CD4-positive, CD25-positive, alpha-beta regulatory T cell (primary cell): ENCODE results near the gene WBP1L. TPM values are rescaled to one million over a fixed set of nuclear protein-coding genes. Genes with fewer than 3 reads are reported as not detected.
A peak's percentile ranks its signal among the peaks of the same experiment; 100 is the strongest.

Source experiments
- ATAC-seq, 2 donors: fragments of 150-1000 bp; cut with Tn5 transposase; one replicate each; pipeline ENCODE4 v1.10.0; 2021; ENCODE audit warnings: low read depth in 2 of 2, moderate number of reproducible peaks in 2 of 2, moderate library complexity in 1 of 2
- DNase-seq, 3 donors: peaks; one replicate each; pipeline versions ENCODE4 v3.0.0 to v3.0.0-alpha.2; 2012 to 2022; ENCODE audit warnings: mixed read lengths in 1 of 3
- H3K27ac ChIP-seq: one replicate; pipeline ENCODE4 v1.7.0; 2013; ENCODE audit warnings: mild to moderate bottlenecking, low read length; ENCODE audit not compliant: insufficient read depth, poor library complexity, severe bottlenecking
- H3K27me3 ChIP-seq: one replicate; pipeline ENCODE4 v1.7.0; 2013; ENCODE audit warnings: low read length; ENCODE audit not compliant: control insufficient read depth, insufficient read depth
- H3K36me3 ChIP-seq: one replicate; pipeline ENCODE4 v1.7.0; 2013; ENCODE audit warnings: mild to moderate bottlenecking, low read length, moderate library complexity; ENCODE audit not compliant: control insufficient read depth, insufficient read depth
- H3K4me1 ChIP-seq: 2 replicates; pipeline ENCODE4 v1.7.0; 2013; ENCODE audit warnings: mild to moderate bottlenecking, low read length; ENCODE audit not compliant: insufficient read depth, control insufficient read depth, poor library complexity, severe bottlenecking
- H3K4me3 ChIP-seq: one replicate; pipeline ENCODE4 v1.7.0; 2013; ENCODE audit warnings: low read depth, mild to moderate bottlenecking, low read length, moderate library complexity
- H3K9me3 ChIP-seq, 2 experiments: 1 replicate in 1 of 2; 2 replicates in 1 of 2; pipeline ENCODE4 v1.7.0; 2013; ENCODE audit warnings: low read length in 2 of 2, mild to moderate bottlenecking in 1 of 2, moderate library complexity in 1 of 2; ENCODE audit not compliant: control insufficient read depth in 2 of 2
- H3K27ac Mint-ChIP-seq, 3 donors: one replicate each; pipeline ENCODE4 v1.8.0; 2020 to 2022; ENCODE audit warnings: mild to moderate bottlenecking in 3 of 3, mixed read lengths in 3 of 3, moderate library complexity in 2 of 3
- H3K27me3 Mint-ChIP-seq: one replicate; pipeline ENCODE4 v1.8.0; 2022; ENCODE audit warnings: mild to moderate bottlenecking, mixed read lengths
- H3K36me3 Mint-ChIP-seq: one replicate; pipeline ENCODE4 v1.8.0; 2020; ENCODE audit warnings: mixed read lengths
- H3K4me1 Mint-ChIP-seq, 4 donors: one replicate each; pipeline ENCODE4 v1.8.0; 2020 to 2022; ENCODE audit warnings: mixed read lengths in 4 of 4, mild to moderate bottlenecking in 1 of 4
- H3K4me3 Mint-ChIP-seq, 4 donors: one replicate each; pipeline ENCODE4 v1.8.0; 2020 to 2022; ENCODE audit warnings: mild to moderate bottlenecking in 4 of 4, mixed read lengths in 4 of 4, moderate library complexity in 3 of 4
- H3K9me3 Mint-ChIP-seq, 7 donors: one replicate each; pipeline ENCODE4 v1.8.0; 2020 to 2022; ENCODE audit warnings: mixed read lengths in 7 of 7, mild to moderate bottlenecking in 3 of 7, moderate library complexity in 2 of 7
- polyA plus RNA-seq, 4 donors: library from polyadenylated mRNA; unstranded; fragments of 300-500 nt; fragmentation: Illumina TruSeq; gene quantifications; one replicate each; pipeline ENCODE4 v1.2.3, GENCODE V29; 2021
- total RNA-seq: library from RNA; stranded (reverse); gene quantifications from one replicate; pipeline ENCODE4 v1.2.3, GENCODE V29; 2022

The WBP1L gene
- total and polyA plus RNA-seq, 5 donors from 2014 or later, result 26.9 to 38.5 (median 28.2) TPM

DNA sequence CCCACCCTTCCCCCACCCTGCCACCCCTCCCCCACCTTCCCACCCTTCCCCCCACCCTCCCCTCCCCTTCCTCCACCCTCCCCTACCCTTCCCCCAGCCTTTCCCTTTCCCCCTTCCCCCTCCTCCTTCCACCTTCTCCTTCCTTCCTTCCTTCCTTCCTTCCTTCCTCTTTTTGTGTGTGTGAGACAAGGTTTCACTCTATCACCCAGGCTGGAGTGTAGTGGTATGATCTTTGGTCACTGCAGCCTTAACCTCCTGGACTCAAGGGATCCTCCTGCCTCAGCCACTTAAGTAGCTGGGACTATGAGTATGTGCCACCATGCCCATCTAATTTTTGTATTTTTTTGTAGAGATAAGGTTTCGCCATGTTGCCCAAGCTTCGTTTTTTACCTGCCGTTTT, 58.2 kb downstream of the WBP1L start:
- peaks cover 5% of the 10 kb centered on the region for H3K4me1 ChIP-seq
- Mint-ChIP-seq H3K36me3 (peaks cover 28% of the 10 kb centered on the region), H3K9me3 (peaks cover 0 to 2% (median 0%) of the 10 kb centered on the region in 7 donors), H3K4me3 (no peak overlapping the region), H3K27me3 (no peaks in the 10 kb centered on the region), H3K4me1 (peaks cover 2 to 49% (median 23%) of the 10 kb centered on the region in 4 donors), H3K27ac (peak overlapping the region; percentile 32 to 89 (median 88))
- H3K27me3 ChIP-seq, result no peaks in the 10 kb centered on the region
- ATAC-seq (no peak), DNase-seq (no peak)
- H3K36me3 ChIP-seq, result peaks cover 55% of the 10 kb centered on the region
- no peak overlapping the region for H3K4me3 ChIP-seq
- no peak overlapping the region for H3K27ac ChIP-seq
- H3K9me3 ChIP-seq, result no peaks in the 10 kb centered on the region

GRCh38 chr10:102802920-102803534, 59.3 kb downstream of the WBP1L start:
- peaks cover 28% of the 10 kb centered on the region for H3K36me3 Mint-ChIP-seq
- no peak overlapping the region for H3K4me3 Mint-ChIP-seq
- DNase-seq (no peak), ATAC-seq (peak; percentile 22 to 45)
- peaks cover 4% of the 10 kb centered on the region for H3K4me1 ChIP-seq
- H3K4me3 ChIP-seq, result no peak overlapping the region
- peak overlapping the region; percentile 85 to 89 (median 88) for H3K27ac Mint-ChIP-seq
- H3K9me3 Mint-ChIP-seq, result peaks cover 0 to 2% (median 0%) of the 10 kb centered on the region in 7 donors
- no peaks in the 10 kb centered on the region for H3K27me3 ChIP-seq
- H3K9me3 ChIP-seq, result no peaks in the 10 kb centered on the region
- no peak overlapping the region for H3K27ac ChIP-seq
- H3K4me1 Mint-ChIP-seq, result peaks cover 0 to 40% (median 21%) of the 10 kb centered on the region in 4 donors
- H3K36me3 ChIP-seq, result peaks cover 51% of the 10 kb centered on the region
- no peaks in the 10 kb centered on the region for H3K27me3 Mint-ChIP-seq

- Mint-ChIP-seq H3K27me3 (no peaks in the 10 kb centered on the region), H3K4me1 (peaks cover 0 to 44% (median 23%) of the 10 kb centered on the region in 4 donors), H3K4me3 (no peak overlapping the region), H3K36me3 (peaks cover 32% of the 10 kb centered on the region), H3K27ac (peak overlapping the region in 2 of 3 donors; percentile 70 to 78), H3K9me3 (peaks cover 0 to 2% (median 0%) of the 10 kb centered on the region in 7 donors)
- no peaks in the 10 kb centered on the region for H3K9me3 ChIP-seq
- DNase-seq (no peak), ATAC-seq (no peak)
- H3K36me3 ChIP-seq, result peaks cover 44% of the 10 kb centered on the region
- H3K27ac ChIP-seq, result peak overlapping the region; percentile 17
- H3K4me3 ChIP-seq, result no peak overlapping the region
- H3K27me3 ChIP-seq, result no peaks in the 10 kb centered on the region
- H3K4me1 ChIP-seq, result peaks cover 4% of the 10 kb centered on the region
These were observed 60.8 kb downstream of the WBP1L start for GRCh38 chr10:102804382-102805055.

DNA sequence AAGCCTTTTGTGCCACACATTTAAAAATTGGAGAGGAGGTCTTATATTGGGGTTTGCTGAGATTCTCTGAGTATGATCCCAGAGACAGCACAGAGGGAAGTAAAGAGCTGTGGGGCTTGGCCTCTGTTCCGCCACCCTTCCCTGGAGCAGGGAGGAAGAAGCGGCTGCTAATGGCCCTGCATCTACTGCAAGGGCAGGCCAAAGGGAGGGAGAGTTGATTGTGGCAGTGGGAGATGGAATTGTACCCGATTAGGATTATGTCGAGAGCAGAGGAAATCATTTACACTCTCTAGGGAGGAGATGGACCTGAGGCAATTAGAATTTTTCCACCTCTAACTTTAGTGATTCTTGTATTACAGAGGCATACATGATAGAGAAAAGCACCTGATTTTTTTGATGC, 64.6 kb downstream of the WBP1L start:
- no peaks in the 10 kb centered on the region for H3K4me1 ChIP-seq
- Mint-ChIP-seq H3K4me3 (no peak overlapping the region), H3K4me1 (peaks cover 0 to 20% (median 13%) of the 10 kb centered on the region in 4 donors), H3K27me3 (no peaks in the 10 kb centered on the region), H3K36me3 (peaks cover 25% of the 10 kb centered on the region), H3K27ac (peak overlapping the region in 2 of 3 donors; percentile 26 to 79), H3K9me3 (peaks cover 0 to 2% (median 0%) of the 10 kb centered on the region in 7 donors)
- H3K4me3 ChIP-seq, result no peak overlapping the region
- no peaks in the 10 kb centered on the region for H3K9me3 ChIP-seq
- no peak overlapping the region for H3K27ac ChIP-seq
- H3K27me3 ChIP-seq, result no peaks in the 10 kb centered on the region
- no peak for ATAC-seq
- H3K36me3 ChIP-seq, result peaks cover 50% of the 10 kb centered on the region
- DNase-seq, result no peak

DNA sequence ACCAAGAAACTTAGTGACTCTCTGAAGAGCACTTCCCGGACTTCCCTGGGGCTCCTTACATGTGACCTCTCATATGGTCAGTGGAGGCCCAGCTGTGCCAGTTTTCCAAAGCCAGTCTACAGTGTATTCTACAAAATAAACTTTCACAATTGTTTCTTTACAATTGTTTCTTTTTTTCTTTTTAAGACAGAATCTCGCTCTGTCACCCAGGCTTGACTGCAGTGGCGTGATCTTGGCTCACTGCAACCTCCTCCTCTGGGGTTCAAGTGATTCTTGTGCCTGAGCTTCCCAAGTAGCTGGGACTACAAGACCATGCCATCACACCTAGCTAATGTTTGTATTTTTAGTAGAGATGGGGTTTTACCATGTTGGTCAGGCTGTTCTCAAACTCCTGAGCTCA, 67.6 kb downstream of the WBP1L start:
- Histone ChIP-seq H3K27me3 (no peaks in the 10 kb centered on the region), H3K27ac (no peak overlapping the region), H3K36me3 (peaks cover 72% of the 10 kb centered on the region), H3K9me3 (no peaks in the 10 kb centered on the region), H3K4me3 (no peak overlapping the region), H3K4me1 (no peaks in the 10 kb centered on the region)
- ATAC-seq (no peak), DNase-seq (no peak)
- H3K36me3 Mint-ChIP-seq, result peaks cover 17% of the 10 kb centered on the region
- peaks cover 0 to 15% (median 10%) of the 10 kb centered on the region in 4 donors for H3K4me1 Mint-ChIP-seq
- no peak overlapping the region for H3K4me3 Mint-ChIP-seq
- no peaks in the 10 kb centered on the region for H3K27me3 Mint-ChIP-seq
- H3K9me3 Mint-ChIP-seq, result no peaks in the 10 kb centered on the region
- H3K27ac Mint-ChIP-seq, result no peak overlapping the region

DNA sequence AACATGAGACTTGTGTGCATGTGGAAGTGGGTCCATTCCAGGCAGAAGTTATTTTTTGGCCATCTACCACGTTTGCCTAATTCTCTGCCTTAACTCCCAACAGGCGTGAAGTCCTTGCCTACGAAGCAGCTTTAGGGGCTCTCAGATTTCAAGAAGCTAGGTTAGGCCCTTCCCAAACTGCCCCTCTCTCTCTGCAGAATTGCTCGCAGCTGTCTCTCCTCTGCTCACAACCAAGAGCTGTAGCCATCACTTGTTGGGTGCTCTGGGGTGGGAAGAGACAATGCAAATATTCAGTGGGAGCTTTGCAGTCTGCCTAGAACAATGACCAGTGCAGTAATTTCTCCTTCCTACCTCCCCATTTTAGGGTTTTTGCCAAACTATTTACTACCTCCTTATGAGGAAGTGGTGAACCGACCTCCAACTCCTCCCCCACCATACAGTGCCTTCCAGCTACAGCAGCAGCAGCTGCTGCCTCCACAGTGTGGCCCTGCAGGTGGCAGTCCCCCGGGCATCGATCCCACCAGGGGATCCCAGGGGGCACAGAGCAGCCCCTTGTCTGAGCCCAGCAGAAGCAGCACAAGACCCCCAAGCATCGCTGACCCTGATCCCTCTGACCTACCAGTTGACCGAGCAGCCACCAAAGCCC, 68.6 kb downstream of the WBP1L start:
- Histone ChIP-seq H3K27me3 (no peaks in the 10 kb centered on the region), H3K4me1 (no peaks in the 10 kb centered on the region), H3K9me3 (no peaks in the 10 kb centered on the region), H3K4me3 (no peak overlapping the region), H3K36me3 (peaks cover 68% of the 10 kb centered on the region), H3K27ac (peak overlapping the region; percentile 44)
- H3K27ac Mint-ChIP-seq, result peak overlapping the region; percentile 67 to 88 (median 87)
- peaks cover 17% of the 10 kb centered on the region for H3K36me3 Mint-ChIP-seq
- no peaks in the 10 kb centered on the region for H3K9me3 Mint-ChIP-seq
- peak; percentile 46 to 65 for ATAC-seq
- no peak overlapping the region for H3K4me3 Mint-ChIP-seq
- peak in 1 of 3 donors; percentile 68 for DNase-seq
- H3K4me1 Mint-ChIP-seq, result peaks cover 0 to 14% (median 8%) of the 10 kb centered on the region in 4 donors
- no peaks in the 10 kb centered on the region for H3K27me3 Mint-ChIP-seq

DNA sequence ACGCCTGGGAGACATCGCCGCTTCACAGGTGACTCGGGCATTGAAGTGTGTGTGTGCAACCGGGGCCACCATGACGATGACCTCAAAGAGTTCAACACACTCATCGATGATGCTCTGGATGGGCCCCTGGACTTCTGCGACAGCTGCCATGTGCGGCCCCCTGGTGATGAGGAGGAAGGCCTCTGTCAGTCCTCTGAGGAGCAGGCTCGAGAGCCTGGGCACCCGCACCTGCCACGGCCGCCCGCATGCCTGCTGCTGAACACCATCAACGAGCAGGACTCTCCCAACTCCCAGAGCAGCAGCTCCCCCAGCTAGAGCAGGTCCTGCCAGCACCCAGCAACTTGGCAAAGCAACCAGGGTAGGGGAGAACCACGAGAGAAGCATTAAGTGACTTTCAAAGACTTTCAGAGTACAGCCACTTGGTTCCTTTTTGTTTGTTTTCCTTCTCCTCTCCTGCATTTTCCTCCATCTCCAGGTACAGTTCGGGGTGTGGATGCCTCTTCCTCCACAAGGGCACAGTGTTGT, 69.3 kb downstream of the WBP1L start:
- H3K27ac ChIP-seq, result no peak overlapping the region
- no peaks in the 10 kb centered on the region for H3K9me3 Mint-ChIP-seq
- no peak overlapping the region for H3K4me3 ChIP-seq
- peaks cover 68% of the 10 kb centered on the region for H3K36me3 ChIP-seq
- no peaks in the 10 kb centered on the region for H3K27me3 ChIP-seq
- peaks cover 0 to 14% (median 8%) of the 10 kb centered on the region in 4 donors for H3K4me1 Mint-ChIP-seq
- H3K27me3 Mint-ChIP-seq, result no peaks in the 10 kb centered on the region
- H3K36me3 Mint-ChIP-seq, result peaks cover 17% of the 10 kb centered on the region
- peak overlapping the region in 1 of 3 donors; percentile 37 for H3K27ac Mint-ChIP-seq
- H3K4me3 Mint-ChIP-seq, result no peak overlapping the region
- no peaks in the 10 kb centered on the region for H3K9me3 ChIP-seq
- H3K4me1 ChIP-seq, result no peaks in the 10 kb centered on the region
- DNase-seq (no peak), ATAC-seq (no peak)
